Left kidney (tissue), 2 donors: ENCODE data around the gene FAAP24. TPM values are rescaled to one million over a fixed set of nuclear protein-coding genes. Genes with fewer than 3 reads are reported as not detected.
"Not testable (repeated sequence)": the region's sequence is repeated elsewhere in the genome, so short reads cannot be mapped to it uniquely, and the experiment has no call there.

Experiments used
- DNase-seq: peaks from one replicate; pipeline ENCODE4 v3.0.0-alpha.2; 2013
- polyA plus RNA-seq: library from polyadenylated mRNA; unstranded; fragments of 120-200 nt; gene quantifications from one replicate; pipeline ENCODE4 v1.2.1, GENCODE V29; 2013; ENCODE audit not compliant: insufficient read length

The FAAP24 gene
- polyA plus RNA-seq, 1 donor: 3.6 TPM

DNA sequence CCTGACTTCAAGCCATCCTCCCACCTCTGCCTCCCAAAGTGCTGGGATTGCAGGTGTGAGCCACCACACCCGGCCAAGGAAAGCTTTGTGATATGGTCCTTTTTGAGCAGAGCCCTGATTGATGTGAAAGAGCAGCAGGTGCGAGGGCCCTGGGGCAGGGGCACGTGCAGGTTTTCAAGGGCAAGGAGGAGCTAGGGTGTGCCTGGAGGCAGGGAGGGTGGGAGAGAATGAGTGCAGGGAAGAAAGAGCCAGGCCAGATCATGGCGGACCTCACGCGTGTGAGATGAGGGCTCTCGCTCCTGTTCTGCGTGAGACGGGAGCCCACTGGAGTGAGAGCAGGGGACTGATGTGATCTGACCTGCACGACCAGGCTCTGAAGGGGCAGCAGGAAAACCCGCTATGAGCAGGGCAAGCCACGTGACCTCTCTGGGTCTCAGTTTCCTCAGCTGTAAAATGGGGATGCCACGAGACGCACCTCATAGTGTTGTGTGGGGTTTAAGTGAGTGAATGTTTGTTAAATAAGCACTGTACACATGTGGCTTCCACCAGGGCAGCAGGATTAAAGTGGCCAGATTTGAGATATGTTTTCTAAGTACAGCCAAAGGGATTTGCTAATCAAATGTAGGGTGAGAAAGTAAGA lies 25.8 kb downstream of the FAAP24 start:
- no peak for DNase-seq

DNA sequence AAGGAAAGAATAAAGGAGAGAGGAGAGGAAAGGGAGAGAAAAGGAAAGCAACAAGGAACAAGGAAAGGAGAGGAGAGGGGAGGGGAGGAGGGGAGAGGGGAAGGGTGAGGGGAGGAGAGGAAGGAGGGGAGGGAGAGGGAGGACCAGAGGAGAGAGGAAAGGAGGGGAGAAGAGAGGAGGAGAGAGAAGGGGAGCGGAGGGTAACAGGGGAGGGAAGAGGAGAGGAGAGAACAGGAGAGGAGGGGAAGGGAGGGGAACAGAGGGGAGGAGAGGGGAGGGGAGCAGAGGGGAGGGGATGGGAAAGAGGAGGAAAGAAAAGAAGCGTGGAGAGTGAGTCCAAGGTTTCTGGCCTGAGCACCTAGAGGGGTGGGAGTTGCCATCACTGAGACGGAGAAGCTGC lies 26.7 kb downstream of the FAAP24 start:
- DNase-seq: no peak

DNA sequence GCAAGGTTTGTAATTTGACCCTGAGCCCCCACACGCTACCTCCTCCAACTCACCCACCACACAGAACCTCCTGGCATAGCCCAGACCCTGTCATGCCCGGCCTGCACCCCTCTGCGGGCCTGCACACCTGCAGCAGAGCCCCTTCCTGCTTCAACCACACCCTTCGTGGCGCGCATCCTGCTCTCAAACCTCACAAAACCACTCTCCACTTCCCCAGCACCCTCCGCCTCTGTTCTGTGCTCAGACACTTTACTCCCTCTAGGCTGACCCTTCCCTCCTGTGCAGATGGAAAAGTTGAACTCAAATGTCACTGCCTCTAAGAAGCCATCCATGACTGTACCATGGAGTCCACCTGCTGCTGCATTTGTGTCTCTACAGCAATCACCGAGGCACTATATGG lies 28.5 kb downstream of the FAAP24 start:
- no peak for DNase-seq

- no peak for DNase-seq
These were observed 28.9 kb downstream of the FAAP24 start for GRCh38 chr19:33000910-33001309.

DNA sequence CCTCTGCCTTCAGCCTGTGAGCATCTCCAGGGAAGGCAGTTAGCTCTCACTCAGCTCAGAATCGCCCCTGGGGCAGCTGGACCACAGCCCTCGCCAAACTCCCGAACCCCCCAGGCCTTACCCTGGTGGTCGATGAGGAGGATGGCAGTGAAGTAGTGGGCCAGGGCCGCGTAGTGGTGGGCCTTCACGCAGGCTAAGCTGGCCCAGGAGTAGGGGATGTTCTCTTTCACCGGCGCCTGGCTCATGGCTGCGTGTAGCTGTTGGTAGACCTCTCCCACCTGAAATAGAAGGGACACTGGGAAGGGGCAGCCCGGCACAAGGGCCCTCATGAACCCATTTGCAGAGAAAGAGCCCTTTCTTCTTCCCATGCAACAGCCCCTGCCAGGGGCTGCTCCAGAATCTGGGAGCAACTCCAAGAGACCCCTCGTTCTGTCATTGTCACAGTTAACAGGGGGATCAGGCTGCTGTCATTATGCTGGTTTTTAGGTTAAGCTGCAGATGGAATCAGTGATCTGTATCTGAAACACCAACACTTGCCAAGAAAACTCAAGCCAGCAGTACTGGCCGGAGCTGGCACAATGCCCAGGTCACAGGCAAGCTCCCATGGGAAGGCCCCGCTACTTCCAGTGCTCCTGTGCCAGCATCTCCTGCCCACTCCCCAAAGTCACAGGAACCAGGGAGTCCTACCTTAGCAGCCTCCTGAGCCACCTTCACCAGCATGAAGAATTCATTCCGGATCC lies 30.3 kb downstream of the FAAP24 start:
- not testable (repeated sequence) for DNase-seq

- not testable (repeated sequence) for DNase-seq
These were observed 31.5 kb downstream of the FAAP24 start for GRCh38 chr19:33003424-33004024.

DNA sequence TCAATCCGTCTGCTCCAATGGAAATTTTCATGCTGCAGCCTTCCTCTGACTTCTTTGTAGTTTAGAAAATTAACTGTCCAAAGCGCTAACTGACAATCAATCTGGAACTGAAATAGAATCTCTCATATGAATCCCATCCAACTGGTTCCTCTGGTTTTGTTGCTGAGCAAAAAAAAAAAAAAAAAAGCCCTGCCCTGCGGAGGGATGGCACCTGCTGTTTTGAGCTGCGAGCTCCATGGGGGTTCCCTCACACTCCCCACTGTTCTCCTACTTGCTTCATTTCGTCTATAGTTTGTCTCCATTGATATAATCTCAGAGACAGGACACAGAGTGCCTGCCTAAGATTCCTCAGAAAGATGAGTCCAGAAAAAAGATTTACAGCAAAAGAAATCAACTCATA lies 33.4 kb downstream of the FAAP24 start:
- DNase-seq: peak; percentile 32

GRCh38 chr19:33008738-33009137 lies 36.7 kb downstream of the FAAP24 start:
- no peak for DNase-seq

DNA sequence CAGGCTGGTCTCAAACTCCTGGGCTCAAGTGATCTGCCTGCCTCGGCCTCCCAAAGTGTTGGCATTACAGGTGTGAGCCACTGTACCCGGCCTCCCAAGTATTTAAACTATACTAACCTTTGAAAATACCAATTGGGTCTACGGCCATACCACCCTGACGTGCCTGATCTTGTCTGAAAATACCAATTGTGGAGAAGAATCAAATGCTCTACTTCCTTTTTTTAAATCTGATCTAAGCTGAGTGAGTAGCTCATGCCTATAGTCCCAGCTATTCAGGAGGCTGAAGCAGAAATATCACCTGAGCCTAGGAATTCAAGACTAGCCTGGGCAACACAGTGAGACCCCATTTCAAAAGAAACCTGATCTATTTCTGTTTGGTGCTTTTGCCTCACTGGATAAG lies 38.8 kb downstream of the FAAP24 start:
- not testable (repeated sequence) for DNase-seq

DNA sequence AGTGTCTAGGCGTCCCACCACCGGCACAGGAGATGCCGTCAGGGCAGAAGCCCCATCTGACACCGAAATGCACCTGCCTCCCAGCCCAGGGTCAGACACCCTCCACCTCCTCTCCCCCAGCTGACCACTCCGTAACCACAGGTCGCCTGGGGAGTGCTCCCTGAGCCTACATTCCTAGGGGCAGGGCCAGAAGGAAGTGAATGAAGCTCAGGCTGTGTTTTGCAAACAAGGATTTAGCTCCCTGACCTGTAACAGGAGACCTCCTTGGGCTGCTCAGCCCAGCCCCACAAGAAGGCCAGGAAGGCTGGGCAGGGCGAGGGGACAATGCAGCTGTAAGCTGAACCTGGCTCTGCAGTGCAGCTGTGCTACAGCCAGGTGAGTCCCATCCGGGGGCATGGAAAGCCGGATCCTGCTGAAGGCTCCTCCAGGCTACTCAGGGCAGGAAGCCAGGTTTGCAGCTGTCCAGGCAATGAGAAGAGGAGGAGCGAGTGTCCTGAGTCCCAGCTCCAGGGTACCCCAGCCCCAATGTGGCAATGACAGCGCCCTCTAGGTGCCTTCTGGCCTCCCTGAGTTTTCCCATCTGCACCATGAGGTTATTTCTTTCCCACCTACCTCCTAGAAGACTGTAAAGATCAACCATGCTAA lies 50.6 kb downstream of the FAAP24 start:
- DNase-seq: no peak

GRCh38 chr19:33024398-33024797 lies 52.4 kb downstream of the FAAP24 start:
- no peak for DNase-seq

DNA sequence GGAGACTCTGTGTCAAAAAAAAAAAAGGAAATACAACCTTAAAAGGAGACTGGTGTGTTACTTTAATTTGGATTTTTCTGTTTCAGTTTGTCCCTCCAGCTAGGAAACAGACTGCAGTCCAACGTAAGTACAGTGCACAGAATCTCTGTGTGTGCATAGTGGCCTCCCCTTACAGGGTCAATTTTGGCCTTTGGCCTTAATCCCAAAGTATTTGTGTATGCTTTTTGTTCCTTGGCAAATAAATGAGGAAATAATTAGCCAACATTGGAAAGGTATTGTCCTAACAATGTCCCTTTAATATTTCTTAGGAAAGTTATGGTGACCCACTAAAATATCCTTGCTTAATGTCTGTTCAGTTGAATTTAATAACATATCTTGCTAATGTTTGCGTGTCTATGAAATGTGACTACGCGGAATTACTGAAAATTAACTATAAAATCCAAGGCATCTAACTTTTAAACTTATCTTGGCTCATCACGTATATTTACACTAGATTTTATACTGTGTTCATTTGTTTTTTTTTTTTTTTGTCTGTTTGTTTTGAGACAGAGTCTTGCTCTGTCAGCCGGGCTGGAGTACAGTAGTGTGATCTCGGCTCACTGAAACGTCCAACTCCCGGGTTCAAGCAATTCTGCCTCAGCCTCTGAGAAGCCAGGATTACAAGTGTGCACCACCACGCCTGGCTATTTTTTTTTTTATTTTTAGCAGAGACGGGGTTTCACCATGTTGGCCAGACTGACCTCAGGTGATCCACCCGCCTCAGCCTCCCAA lies 53.6 kb downstream of the FAAP24 start:
- not testable (repeated sequence) for DNase-seq

DNA sequence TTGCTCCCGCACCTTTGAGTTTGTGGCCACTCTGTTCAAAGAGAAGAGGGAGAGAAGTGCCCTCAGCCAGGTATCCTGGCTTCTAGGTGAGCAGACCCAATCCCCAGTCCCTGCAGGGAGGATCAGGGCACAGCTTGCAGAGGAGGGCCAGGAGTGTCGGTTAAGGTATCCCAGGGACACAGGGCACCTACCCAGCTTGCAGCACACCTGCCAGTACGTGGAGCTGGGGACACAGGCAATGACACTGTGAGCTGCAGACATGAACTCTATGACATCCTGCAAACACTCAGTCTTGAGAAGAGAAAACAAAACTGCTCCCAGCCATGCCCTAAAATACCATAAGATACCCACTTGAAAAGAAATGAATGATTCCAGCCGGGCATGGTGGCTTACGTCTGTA lies 54.6 kb downstream of the FAAP24 start:
- DNase-seq: not testable (repeated sequence)

Other genes with a start within 250 kb of the FAAP24 start
- 15.4 TPM for gene SLC7A9, start 102.5 kb upstream of the FAAP24 start, polyA plus RNA-seq
- gene CEP89, start 284 bp upstream of the FAAP24 start, polyA plus RNA-seq: 38.3 TPM
- 20.4 TPM for gene RHPN2, start 92.6 kb downstream of the FAAP24 start, polyA plus RNA-seq
- 17.3 TPM for gene GPATCH1, start 108.9 kb downstream of the FAAP24 start, polyA plus RNA-seq
- 2.0 TPM for gene WDR88, start 159.9 kb downstream of the FAAP24 start, polyA plus RNA-seq
- 16.3 TPM for gene LRP3, start 222.1 kb downstream of the FAAP24 start, polyA plus RNA-seq